Stimulated activated CD8-positive, alpha-beta memory T cell treated with anti-CD3 and anti-CD28 coated beads, Interleukin-7, amount 100 ng/mL, for 4 hours (primary cell): Measurements from ENCODE around the gene STX18.
A peak's percentile ranks its signal among the peaks of the same experiment; 100 is the strongest.

ENCODE experiments used
- DNase-seq, 2 donors: peaks; one replicate each; pipeline ENCODE4 v3.0.0-alpha.2; 2020; ENCODE audit warnings: low read depth in 2 of 2

Gene STX18

DNA sequence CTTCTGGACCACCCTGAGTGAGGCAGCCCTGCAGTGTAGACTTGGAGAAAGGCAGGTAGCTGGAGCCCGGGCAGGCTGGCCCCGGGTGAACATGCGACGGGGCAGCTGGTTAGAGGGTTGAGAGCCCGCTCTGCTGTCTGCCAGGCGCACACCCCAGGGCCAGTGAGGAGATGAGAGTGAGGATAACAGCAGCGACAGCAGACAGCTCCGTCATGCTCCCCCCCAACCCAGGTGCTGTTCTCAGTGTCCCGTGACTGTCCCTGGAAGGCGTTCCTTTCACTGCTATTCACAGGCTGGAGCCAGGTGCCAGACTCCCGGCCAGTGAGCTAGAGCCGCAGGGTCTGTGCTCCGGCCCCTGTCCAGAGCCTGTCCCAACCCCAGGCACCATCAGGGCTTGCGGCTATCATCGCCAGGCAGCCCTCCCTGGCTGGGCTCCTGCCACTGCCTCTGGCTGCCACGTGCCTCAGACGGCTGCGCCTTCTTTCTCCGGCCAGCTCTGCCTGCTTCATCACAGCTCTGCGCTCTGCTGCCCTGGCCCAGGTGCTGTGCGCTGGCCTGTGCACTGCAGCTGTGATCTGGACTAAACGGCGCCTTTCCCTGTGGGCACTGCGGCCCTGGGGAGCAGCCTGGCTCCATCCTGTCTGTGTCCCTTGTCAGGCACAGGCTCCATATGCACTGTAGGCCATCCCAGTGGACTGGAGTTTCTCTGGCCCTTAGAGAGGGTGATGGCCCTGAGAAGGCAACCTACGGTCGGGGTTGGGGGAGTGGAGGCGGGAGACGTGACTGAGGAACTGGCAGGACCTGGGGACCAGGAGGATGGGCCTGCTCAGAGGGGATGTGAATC is 135.2 kb downstream of the STX18 start:
- DNase-seq: no peak

DNA sequence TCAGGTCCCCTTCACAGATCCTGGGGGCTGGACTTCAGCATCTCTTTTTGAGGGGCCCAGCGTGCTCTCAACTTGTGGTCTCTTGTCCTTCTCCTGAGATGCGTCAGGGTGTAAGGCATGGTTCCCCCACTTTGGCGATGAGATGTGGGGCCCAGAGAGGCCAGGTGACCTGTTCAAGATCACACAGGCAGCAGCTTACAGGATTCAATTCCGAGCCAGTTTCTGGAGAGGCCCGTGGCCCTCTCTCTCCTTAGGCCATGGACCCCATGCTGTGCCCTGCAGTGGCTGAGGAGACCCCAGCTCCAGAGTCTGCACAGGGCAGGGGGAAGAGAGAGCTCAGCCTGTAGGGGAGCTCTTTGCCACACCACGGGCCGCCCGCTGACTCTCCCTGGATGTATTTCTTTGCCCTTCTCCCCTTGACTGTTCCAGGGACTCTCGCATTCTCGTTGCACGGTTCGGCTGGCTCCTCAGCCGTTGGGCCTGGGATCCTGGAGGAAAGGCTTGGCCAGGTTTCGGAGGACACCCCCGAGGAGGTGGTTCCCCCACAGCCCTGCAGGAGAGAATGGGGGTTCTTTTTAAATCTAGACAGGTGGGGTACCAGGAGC is 136.4 kb downstream of the STX18 start:
- no peak for DNase-seq

DNA sequence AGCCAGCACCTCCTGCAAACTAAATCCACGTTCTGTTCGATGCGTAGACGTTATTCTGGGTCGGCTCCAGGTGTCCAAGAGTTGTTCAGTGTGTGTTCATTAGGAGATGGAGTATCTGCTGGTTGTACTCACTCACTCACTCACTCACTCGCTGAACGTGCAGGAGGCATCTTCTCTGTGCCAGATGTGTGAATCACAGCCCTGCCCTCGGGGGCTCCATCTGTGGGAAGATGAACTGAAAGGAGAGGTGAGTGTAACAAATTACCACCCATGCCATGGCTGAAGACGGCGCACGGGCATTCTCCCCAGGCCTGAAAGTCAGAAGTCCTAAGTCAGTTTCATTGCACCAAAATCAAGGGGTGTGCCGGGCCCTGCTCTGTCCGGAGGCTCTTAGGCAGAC is 138.9 kb downstream of the STX18 start:
- DNase-seq: no peak

DNA sequence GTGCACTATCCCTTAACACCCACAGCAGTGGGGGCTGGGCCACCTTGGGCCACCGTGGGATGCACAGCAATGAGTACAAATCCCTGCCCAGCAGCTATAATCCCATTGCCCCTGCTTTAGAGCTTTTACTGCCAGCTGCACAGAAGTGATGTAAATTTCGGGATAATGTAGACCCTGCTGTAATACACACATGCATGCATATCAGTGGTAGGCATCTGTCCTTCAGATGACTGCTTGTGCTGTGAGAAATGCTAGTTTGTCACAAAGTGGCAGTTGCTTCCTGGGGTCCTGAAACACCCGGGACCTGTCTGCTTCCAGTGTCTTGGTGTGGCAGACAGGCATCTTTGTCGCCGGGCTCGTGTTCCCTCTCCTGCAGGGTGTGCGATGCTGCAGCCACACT is 140.8 kb downstream of the STX18 start:
- no peak for DNase-seq

DNA sequence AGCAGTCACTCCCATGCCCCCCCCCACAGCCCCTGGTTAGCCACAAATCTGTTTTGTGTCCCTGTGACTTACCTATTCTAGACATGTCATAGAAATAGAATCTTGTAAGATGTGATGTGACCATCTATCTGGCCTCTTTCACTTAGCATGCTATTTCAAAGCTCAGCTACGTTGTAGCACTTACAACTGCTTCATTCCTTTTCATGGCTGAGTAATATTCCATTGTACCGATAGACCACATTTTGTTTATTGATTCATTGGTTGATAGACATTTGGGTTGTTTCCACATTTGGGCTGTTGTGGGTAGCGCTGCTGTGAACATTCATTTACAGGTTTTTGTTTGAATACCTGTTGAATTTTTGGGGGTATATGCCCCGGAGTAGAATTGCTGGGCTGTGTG is 143.4 kb downstream of the STX18 start:
- no peak for DNase-seq

DNA sequence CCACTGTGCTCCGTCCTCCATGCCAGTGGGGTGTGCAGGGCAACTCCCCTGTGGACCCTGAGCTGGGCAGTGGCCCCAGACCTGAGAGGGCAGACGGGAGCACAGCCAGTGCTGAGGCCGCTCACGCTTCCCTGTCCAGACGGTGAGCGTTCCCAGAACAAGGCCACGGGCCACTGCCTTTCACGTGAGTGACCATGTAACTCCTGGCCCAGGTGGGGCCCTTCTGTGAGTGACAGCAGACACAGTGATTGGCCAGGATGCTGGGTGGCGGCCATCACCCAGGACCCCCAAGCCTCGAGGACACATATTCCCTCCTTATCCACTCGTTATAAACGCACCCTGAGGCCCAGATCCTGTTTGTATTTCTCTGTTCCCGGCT is 144.4 kb downstream of the STX18 start:
- DNase-seq: no peak

DNA sequence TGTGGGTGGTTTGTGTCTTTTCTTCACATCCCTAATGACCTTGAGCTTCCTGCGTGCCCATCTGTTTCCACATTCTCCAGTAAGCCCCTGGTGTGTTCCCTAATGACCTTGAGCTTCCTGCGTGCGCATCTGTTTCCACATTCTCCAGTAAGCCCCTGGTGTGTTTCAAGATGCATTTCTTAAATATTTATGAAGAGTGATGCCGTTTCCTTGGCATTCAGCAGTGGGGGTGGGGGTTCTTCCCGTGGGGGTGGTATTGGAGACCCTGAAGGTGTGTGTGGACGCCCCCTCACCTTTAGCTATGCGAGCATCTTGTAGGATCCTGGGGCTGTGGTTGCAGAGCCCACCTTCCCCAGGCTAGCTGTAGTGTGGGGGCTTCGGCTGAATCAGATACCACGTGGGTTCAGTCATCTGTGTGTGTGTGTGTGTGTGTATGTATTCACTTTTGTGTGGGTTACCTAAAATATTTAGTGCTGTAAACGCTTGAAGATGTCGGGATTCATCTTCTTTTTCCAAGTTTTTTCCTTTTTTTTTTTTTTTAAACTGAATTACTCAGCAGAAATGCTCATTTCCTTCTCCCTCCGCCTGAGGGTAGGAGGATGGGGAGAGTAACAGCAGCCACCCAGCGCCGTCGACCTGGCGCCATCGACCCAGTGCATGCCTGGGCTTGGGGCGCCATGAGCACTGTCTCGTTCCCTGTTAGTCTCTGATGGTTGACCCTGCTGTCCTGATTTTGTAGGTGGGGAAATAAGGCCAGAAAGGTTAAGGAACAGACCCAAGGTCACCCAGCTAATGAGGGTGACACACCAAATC is 145.0 kb downstream of the STX18 start:
- DNase-seq: no peak

DNA sequence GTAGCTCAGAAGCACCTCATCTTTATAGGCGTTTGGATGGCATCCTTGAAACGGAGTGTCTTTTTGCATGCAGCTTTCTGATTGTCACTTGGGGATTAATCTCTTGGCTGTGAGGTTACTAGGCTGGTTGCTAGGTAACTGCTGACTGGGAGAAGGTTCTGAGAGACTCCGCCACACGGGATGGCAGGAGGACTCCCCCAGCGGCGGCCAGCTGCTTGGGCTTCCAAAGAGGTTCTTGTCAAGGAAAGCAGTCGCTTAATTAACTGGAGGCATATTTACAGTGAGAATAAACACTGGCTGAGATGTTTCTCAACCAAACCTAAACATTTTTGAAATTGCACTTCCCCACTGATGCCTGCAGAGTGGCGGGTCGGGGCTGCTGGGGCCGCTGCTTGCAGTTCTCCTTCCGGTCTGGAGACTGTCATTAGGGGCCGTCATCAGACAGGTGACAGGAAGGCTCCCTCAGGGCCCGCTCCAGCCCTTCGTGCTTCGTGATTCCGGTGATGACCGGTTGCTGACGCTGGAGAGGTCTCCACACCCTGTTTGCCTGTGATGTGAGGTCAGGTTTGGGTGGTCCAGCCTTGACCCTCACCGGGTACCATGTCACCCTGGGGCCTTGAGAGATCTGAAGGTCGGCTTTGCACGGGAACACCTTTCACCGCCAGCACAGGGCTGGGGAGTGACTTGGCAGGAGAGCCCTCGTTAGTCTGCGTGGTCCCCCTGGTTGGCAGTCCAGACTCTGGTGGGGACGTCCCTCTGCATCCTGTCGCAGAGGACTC is 145.8 kb downstream of the STX18 start:
- DNase-seq: no peak

DNA sequence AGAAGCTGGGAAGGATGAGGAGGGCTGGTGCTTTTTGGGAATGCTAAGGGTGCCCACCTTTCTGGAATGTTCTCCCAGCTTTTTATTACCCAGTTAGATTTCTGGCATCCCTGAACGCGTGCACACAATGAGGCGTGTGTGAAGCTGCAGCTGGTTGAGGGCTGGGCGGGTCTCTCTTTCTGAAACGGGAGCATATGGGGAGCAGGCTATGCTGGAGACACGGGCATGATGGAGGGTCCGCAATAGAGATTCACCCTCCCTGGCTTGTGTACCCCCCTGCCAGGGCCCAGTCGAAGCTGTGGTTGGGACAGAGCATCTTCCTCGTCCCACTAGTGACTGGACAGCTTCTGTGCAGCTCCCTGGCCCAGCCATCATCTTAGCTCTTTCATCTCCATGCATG is 146.5 kb downstream of the STX18 start:
- DNase-seq: no peak

DNA sequence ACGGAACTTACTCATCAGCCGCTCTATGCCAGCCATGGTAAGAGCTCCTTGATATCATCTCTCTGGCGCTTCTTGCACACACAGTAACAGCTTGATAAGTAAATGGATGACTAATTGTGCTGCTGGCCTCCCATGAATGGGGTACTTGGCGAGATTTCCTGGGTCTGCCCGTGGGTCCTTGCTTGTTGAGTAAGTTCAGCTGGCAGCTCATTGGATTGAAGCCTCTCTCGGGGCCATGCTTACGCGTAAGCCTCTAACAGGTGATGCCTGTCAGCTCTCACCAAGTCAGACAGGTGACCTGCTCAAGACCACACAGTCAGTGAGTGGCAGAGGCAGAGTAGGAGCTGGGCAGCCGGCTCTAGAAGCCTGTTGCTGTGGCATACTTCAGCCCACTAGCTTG is 147.2 kb downstream of the STX18 start:
- no peak for DNase-seq

DNA sequence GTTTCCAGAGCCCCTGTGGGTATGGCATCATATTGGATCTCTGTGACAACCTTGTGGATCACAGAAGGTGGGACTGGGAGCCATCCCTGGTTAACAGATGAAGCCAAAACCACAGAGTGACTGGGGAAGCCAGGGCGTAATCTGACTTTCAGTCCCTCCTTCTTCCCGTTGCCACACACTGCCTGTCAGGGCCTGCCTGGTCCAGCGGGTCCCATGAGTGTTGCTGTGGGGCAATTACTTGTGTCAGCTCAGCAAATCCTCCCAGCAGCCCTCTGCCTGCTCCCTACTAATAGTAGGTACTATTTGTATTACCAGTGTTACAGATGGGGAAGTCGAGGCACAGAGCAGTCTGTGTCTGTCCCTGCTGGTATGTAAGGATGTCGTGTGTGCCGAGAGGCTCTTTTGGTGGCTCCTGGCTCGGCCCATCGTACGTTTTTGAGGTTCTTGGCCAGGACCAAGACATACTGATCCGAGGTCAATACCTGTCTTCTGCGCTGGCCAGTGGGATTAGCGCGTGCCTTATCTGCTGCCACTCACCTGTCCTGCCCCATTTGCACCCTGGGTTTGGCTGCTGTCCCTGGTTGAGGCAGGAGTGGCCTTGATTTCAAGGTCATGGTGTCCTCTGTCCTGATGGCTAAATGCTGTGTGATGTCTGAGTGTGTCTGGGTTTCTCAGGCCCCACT is 149.2 kb downstream of the STX18 start:
- DNase-seq: no peak

DNA sequence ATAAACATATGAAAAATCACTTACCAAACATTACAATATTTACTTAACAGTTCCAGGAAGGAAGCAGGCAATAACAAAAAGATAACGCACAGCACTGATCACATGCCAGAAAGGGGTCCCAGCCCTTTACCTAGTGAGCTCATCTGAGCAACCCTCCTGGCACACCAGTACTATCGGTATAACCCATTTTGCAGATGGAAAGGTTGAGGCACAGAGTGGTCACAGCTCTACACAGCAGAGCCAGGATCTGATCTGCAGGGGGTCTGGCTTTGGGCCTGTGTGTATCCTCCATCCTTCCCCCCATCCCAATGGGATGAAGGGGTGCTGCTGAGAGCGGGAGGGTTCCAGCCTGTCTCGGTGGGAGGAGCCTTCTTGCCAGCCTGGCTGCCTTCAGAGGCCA is 150.0 kb downstream of the STX18 start:
- no peak for DNase-seq

DNA sequence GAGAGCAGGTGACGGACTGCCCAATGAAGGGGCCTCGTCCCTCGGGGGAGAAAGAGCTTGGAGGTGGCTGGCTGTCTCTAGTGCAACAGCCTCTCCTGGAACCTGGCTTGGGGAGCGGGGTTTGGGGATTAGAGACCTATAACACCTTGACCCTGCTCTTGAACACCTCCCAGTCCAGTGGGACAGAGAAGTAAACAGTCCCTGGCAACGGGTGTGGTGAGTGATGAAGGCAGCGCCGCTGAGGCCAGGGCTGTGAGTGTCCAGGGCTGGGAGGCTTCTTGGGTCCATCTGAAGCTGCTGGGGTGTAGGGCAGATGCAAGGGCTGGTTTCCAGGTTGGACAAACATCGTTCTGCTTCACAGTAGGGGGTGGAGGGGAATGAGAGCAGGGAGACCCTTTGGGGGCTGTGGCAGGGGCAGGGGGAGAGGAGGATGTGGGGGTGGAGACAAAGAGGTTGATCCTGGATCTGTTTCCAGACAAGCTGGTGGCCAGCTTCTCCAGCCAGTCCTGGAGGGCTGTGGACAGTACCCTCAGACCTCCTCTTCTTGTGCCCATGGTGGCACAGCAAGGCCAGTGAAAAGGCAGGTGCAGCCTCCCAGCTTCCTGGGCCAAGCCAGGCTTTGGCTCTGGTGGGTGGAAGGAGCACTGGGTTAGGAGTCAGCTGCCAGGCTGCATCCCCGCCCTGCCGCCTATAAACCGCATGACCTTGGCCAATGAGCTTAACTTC is 151.2 kb downstream of the STX18 start:
- DNase-seq: no peak

DNA sequence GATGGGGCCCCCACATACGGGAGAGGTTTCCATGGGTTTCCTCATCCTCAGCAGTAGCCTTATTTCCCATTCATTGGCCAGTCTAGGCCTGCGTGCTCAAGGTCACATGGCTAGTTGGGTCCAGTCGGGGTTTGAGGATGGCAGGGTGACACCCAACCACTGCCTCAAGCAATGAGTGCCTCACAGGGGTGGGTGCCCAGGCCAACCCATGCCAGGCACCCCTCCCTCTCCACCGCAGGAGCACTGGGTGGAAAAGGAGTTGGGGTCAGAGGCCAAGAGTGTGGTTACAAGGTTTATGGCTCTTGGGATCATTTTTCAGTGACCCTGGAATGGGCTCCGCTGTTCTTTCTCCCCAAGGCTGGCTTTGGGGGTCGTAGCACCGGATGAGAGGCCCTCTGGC is 151.8 kb downstream of the STX18 start:
- DNase-seq: no peak

DNA sequence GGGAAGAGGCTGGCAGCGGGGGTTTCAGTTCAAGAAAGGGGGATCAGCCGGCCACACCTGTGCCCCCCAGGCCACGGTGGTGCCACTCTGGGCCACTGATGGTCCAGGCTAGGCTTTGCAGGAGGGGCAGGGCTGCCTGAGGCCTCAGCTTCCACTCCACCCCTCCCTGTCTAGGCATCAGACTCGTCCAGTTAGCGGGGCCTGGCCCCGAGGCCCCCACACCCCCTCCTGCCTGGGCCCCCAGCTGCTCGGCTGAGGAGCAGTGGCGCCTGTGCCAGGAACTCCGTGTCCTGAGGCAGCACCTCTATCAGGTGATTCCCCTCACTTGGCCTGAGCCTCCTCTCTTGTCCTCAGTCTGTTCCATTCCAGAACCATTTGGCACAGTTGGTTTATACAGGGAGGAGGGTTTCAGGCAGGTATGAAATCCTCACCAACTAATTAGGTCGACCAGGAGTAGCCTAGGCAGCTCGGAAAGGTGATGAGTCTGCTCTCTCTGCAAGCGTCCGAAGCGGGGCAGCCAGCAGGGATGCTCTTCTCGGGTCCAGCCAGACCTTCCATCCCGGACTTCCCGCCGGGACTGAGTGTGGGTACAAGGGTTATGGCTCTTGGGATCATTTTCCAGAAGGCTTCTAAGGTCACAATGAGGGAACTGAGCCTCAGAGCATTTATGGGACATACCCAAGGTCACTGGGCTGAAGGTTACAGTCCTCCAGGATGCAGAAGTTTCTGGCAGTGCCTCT is 152.8 kb downstream of the STX18 start:
- DNase-seq: no peak

DNA sequence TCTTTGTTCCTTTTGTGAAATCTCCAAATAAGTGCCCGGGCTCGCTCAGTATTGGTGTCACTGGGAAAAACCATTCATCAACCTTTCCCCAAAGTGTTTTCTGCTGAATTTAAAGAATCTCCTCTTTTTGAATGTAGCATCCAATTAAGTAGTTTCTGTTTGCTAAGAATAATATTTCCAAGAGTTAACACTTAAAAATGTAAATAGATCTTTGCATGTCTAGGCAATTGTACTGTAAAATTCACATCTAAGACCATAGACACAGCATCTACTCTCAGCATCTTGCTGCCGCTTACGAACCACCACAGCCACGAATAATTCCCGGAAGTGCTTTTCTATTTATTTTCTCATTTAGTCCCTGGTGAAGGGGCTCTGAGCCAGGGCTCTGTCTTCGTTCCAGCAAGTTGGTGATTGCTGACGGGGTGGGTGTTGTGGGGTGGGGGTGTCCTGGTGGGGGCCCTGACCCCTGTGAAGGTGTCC is 153.5 kb downstream of the STX18 start:
- no peak for DNase-seq

DNA sequence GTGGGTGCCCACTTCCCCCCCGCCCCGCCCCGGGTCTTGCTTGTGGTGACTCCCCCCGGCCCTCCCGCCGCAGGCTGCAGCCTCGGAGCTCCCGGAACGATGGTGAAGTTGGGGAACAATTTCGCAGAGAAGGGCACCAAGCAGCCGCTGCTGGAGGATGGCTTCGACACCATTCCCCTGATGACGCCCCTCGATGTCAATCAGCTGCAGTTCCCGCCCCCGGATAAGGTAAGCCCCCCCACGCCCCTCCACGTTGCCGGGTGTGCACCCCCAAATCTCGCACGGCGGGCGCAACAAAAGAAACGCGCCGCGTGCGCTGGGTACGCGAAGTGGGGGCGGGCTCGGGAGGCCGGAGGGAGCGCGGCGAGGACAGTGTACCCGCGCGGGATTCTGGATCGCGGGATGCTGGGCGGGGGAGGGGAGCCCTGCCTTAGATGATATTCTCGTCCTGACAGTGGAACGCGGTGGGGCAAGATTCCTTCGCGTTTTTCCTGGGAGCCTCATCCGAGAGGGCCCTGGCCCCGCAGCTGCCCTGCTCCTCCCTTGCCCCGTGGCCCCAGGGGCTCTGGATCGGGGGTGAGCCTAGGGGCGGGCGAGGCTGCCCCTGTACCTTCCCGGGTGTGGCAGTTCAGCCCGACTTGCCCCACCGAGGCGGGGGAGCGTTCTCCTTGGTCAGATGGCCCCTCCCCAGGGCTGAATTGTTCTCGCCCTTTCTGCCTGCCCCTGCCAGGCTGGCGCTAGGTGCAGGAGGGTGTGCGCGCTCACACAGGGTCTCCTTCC is 154.1 kb downstream of the STX18 start:
- DNase-seq: no peak

DNA sequence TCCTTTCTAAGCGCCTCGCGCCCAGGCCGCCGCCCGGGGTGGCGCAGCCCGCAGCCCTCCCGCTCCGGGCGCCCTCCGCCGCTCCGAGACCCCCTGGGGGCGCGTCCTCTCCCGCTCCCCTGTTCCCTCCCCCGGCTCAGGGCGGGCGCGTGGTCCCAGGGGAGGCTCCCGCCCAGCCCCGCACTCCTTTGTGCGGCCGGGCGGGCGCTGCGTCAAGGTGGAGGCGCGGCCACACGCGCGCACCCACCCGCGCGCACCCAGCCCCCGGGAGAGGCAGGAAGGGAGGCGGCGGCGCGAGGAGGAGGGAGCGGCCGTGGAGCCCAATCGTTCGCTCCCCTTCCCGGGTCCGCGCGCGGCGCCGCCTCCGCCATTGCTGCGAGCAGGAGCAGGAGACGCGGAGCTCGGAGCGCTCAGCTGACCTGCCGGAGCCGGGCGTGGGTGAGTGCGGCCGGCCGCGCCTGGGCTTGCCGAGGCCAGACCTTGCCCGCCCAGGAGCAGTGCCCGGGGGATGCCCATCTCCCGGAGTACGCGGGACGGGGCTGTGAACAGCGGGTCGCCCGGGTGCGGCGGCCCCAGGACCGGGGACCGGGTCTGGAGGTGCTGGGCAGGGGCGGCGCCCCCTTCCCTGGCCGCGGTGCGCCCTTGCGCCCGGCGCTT is 155.0 kb downstream of the STX18 start, which contains the start of gene NSG1:
NSG1 (plus strand) TSS at position 367 of the 657 bp plus-strand sequence. CDS start 528 bp downstream, outside the sequence.
- DNase-seq: peak in 1 of 2 donors; percentile 30
